H1 (cell line): ENCODE results near the gene TMCO1. TPM values are rescaled to one million over a fixed set of nuclear protein-coding genes. Genes with fewer than 3 reads are reported as not detected.

ENCODE experiments used
- CTCF ChIA-PET: fragments of 300-600 bp; sonication (Branson Sonifier 250); formaldehyde crosslinking; loops from one replicate; lab custom pipeline; 2021; ENCODE audit not compliant: partially characterized antibody; lab: Charles Lee
- POLR2A ChIA-PET: fragments of 300-600 bp; sonication (Branson Sonifier 250); formaldehyde crosslinking; loops from one replicate; lab custom pipeline; 2021; ENCODE audit warnings: inconsistent platforms; ENCODE audit not compliant: partially characterized antibody; lab: Charles Lee
- DNase-seq, 2 experiments: peaks; one replicate each; pipeline versions ENCODE4 v3.0.0 to v3.0.0-alpha.2; 2010 to 2022; ENCODE audit warnings: low spot score in 2 of 2, low read depth in 1 of 2, mixed read lengths in 1 of 2
- FAIRE-seq: peaks from 2 replicates; lab custom pipeline; 2011; peaks lifted over from hg19 to GRCh38; lab: Jason Lieb, UNC
- H2AFZ ChIP-seq: 2 replicates; pipeline ENCODE4 v1.8.1; 2012; ENCODE audit warnings: low read length, inconsistent platforms
- H2AK5ac ChIP-seq: 2 replicates; pipeline ENCODE4 v1.6.1; 2013; ENCODE audit warnings: low read depth, low read length
- H2BK120ac ChIP-seq: replicated peaks from 2 replicates; pipeline ENCODE3; 2013; ENCODE audit warnings: low read depth, low read length, inconsistent platforms
- H2BK12ac ChIP-seq: 2 replicates; pipeline ENCODE4 v1.6.1; 2013; ENCODE audit warnings: low read depth, low read length
- H2BK15ac ChIP-seq: 2 replicates; pipeline ENCODE4 v1.6.1; 2013; ENCODE audit warnings: low read length
- H2BK20ac ChIP-seq: 2 replicates; pipeline ENCODE4 v1.6.1; 2013; ENCODE audit warnings: low read length
- H2BK5ac ChIP-seq: 2 replicates; pipeline ENCODE4 v1.6.1; 2013; ENCODE audit warnings: low read depth, low read length
- H3K14ac ChIP-seq: 2 replicates; pipeline ENCODE4 v1.6.1; 2013; ENCODE audit warnings: inconsistent platforms; ENCODE audit not compliant: insufficient read length
- H3K18ac ChIP-seq: 2 replicates; pipeline ENCODE4 v1.6.1; 2013; ENCODE audit warnings: low read length; ENCODE audit errors: extremely low read depth
- H3K23ac ChIP-seq: 2 replicates; pipeline ENCODE4 v1.6.1; 2013; ENCODE audit warnings: inconsistent platforms; ENCODE audit not compliant: insufficient read length
- H3K23me2 ChIP-seq: 2 replicates; pipeline ENCODE4 v1.6.1; 2013; ENCODE audit warnings: low read depth, low read length
- H3K27ac ChIP-seq: 2 replicates; pipeline ENCODE4 v1.6.1; 2011; ENCODE audit warnings: low read depth, low read length, inconsistent platforms
- H3K27me3 ChIP-seq, 4 experiments: replicated peaks in 1 of 4; 1 replicate in 1 of 4; 2 replicates in 3 of 4; pipeline versions ENCODE4 v1.6.1 to v1.8.1; 2011 to 2013; ENCODE audit warnings: low read length in 3 of 4, mild to moderate bottlenecking in 3 of 4, inconsistent platforms in 2 of 4, mixed read lengths in 2 of 4, moderate library complexity in 1 of 4; ENCODE audit not compliant: control insufficient read depth in 3 of 4, insufficient read depth in 3 of 4; ENCODE audit errors: extremely low read depth in 1 of 4
- H3K36me3 ChIP-seq, 4 experiments: 2 replicates each; pipeline versions ENCODE4 v1.6.1 to v1.8.1; 2011 to 2013; ENCODE audit warnings: mild to moderate bottlenecking in 4 of 4, low read length in 3 of 4, moderate library complexity in 2 of 4, control low read depth in 1 of 4, inconsistent platforms in 1 of 4; ENCODE audit not compliant: insufficient read depth in 4 of 4, control insufficient read depth in 2 of 4
- H3K4ac ChIP-seq: replicated peaks from 2 replicates; pipeline ENCODE3; 2013; ENCODE audit warnings: low read length, low read depth, mixed read lengths, inconsistent platforms; ENCODE audit not compliant: insufficient read length
- H3K4me1 ChIP-seq, 4 experiments: replicated peaks in 1 of 4; 1 replicate in 1 of 4; 2 replicates in 3 of 4; pipeline versions ENCODE4 v1.6.1 to v1.8.1; 2011 to 2013; ENCODE audit warnings: low read length in 3 of 4, inconsistent platforms in 2 of 4, mixed read lengths in 1 of 4; ENCODE audit not compliant: insufficient read depth in 4 of 4, control insufficient read depth in 3 of 4
- H3K4me2 ChIP-seq, 2 experiments: 2 replicates each; pipeline versions ENCODE4 v1.6.1 to v1.8.1; 2011 to 2013; ENCODE audit warnings: low read depth in 2 of 2, low read length in 2 of 2, control low read depth in 1 of 2, inconsistent platforms in 1 of 2, mild to moderate bottlenecking in 1 of 2; ENCODE audit not compliant: insufficient read depth in 1 of 2
- H3K4me3 ChIP-seq, 4 experiments: fragments of 200-600, 300-600 bp in 1 of 4; sonication (generic), shearing (Covaris generic), sonication (Bioruptor Twin) in 1 of 4; 2 replicates each; pipeline versions ENCODE4 v1.5.1 to v1.8.1; 2011 to 2016; ENCODE audit warnings: low read length in 4 of 4, low read depth in 3 of 4, control low read depth in 2 of 4, inconsistent platforms in 2 of 4, mild to moderate bottlenecking in 2 of 4, mixed read lengths in 1 of 4, moderate library complexity in 1 of 4; ENCODE audit not compliant: insufficient read depth in 2 of 4; ENCODE audit errors: extremely low read depth in 1 of 4
- H3K56ac ChIP-seq: replicated peaks from 2 replicates; pipeline ENCODE3; 2013; ENCODE audit warnings: low read depth, mild to moderate bottlenecking, mixed read lengths, low read length, inconsistent platforms; ENCODE audit not compliant: insufficient read length
- H3K79me1 ChIP-seq: 2 replicates; pipeline ENCODE4 v1.6.1; 2013; ENCODE audit warnings: low read depth, low read length, control low read depth
- H3K79me2 ChIP-seq, 2 experiments: 2 replicates each; pipeline versions ENCODE4 v1.6.1 to v1.8.1; 2012 to 2013; ENCODE audit warnings: low read length in 2 of 2, mild to moderate bottlenecking in 2 of 2, inconsistent platforms in 1 of 2; ENCODE audit not compliant: insufficient read depth in 2 of 2, control insufficient read depth in 1 of 2
- H3K9ac ChIP-seq, 4 experiments: replicated peaks in 1 of 4; 1 replicate in 1 of 4; 2 replicates in 3 of 4; pipeline versions ENCODE4 v1.6.1 to v1.8.1; 2011 to 2013; ENCODE audit warnings: low read depth in 3 of 4, low read length in 3 of 4, control low read depth in 2 of 4, mild to moderate bottlenecking in 2 of 4, moderate library complexity in 2 of 4, inconsistent platforms in 1 of 4; ENCODE audit errors: extremely low read depth in 1 of 4
- H3K9me3 ChIP-seq, 2 experiments: 2 replicates each; pipeline versions ENCODE4 v1.6.1 to v1.8.1; 2012 to 2013; ENCODE audit warnings: mild to moderate bottlenecking in 2 of 2, moderate library complexity in 2 of 2, control low read depth in 1 of 2, inconsistent platforms in 1 of 2, low read depth in 1 of 2, low read length in 1 of 2, mixed read lengths in 1 of 2; ENCODE audit not compliant: insufficient read depth in 2 of 2
- H4K20me1 ChIP-seq, 2 experiments: replicated peaks in 1 of 2; 2 replicates each; pipeline versions ENCODE3 to v1.8.1; 2011 to 2013; ENCODE audit warnings: inconsistent platforms in 2 of 2, low read length in 2 of 2, mild to moderate bottlenecking in 1 of 2; ENCODE audit not compliant: insufficient read depth in 2 of 2, control insufficient read depth in 1 of 2
- H4K5ac ChIP-seq: 2 replicates; pipeline ENCODE4 v1.6.1; 2013; ENCODE audit warnings: low read length, low read depth, mixed read lengths, inconsistent platforms; ENCODE audit not compliant: insufficient read length
- H4K8ac ChIP-seq: 2 replicates; pipeline ENCODE4 v1.8.0; 2013; ENCODE audit warnings: mild to moderate bottlenecking, moderate library complexity, low read length, inconsistent platforms; ENCODE audit not compliant: insufficient read depth; ENCODE audit errors: extremely low read depth
- H4K91ac ChIP-seq: replicated peaks from 2 replicates; pipeline ENCODE3; 2013; ENCODE audit warnings: low read length, mixed read lengths, inconsistent platforms; ENCODE audit not compliant: insufficient read length
- CHD1 ChIP-seq: IDR thresholded peaks from 2 replicates; pipeline ENCODE4 v1.6.1; 2012; ENCODE audit warnings: low read depth, low read length, improper control_type of control experiment
- SP4 ChIP-seq: IDR thresholded peaks from 2 replicates; pipeline ENCODE4 v1.6.1; 2012; ENCODE audit warnings: low read length, inconsistent platforms
- TAF1 ChIP-seq: IDR thresholded peaks from 2 replicates; pipeline ENCODE4 v1.6.1; 2011; ENCODE audit warnings: mild to moderate bottlenecking, low read depth, low read length
- WGBS, 2 experiments: shearing (Covaris generic) in 1 of 2; methylation state at CpG; one replicate each; pipeline versions ENCODE4 v1.1.6 to v1.1.7; 2013 to 2015; ENCODE audit warnings: low lambda C conversion rate in 2 of 2, mixed read lengths in 2 of 2, inconsistent platforms in 1 of 2, low coverage in 1 of 2, missing lambda C conversion rate in 1 of 2; ENCODE audit not compliant: insufficient replicate concordance in 2 of 2, insufficient coverage in 1 of 2, insufficient read length in 1 of 2; ENCODE audit errors: extremely low coverage in 1 of 2, missing lambda C conversion rate in 1 of 2; 5-methylcytosine and 5-hydroxymethylcytosine counted together
- polyA plus RNA-seq, 7 experiments: library from polyadenylated mRNA; depleted of rRNA in 3 of 7; stranded (reverse) in 5 of 7; unstranded in 2 of 7; fragments of >200 nt in 5 of 7; fragments of 200-250 nt in 2 of 7; gene quantifications; 1 replicate in 5 of 7; 2 replicates in 1 of 7; 4 replicates in 1 of 7; pipeline versions ENCODE4 v1.2.1 to v1.2.3, GENCODE V29; 2011 to 2013; ENCODE audit warnings: missing spikeins in 2 of 7, mixed read lengths in 2 of 7
- total RNA-seq: library from RNA; stranded (reverse); fragmentation: NEBNext Ultra II Directional; extraction: Animal tissue kit (Norgen Biotek cat#: 25700); gene quantifications from 2 replicates; pipeline ENCODE4 v1.2.1, GENCODE V29; 2021

Gene TMCO1
- total and polyA plus RNA-seq, 2 of the 8 experiments (the other 6 are each of a cell fraction or from before 2014, with no cell fraction given): 61.6 to 63.8 TPM

GRCh38 chr1:165764277-165764676 is 4.4 kb downstream of the TMCO1 start:
- Histone ChIP-seq H3K23ac (no peak overlapping the region), H3K27me3 (no peaks in the 10 kb centered on the region), H3K9ac (no peak overlapping the region), H3K23me2 (peaks cover 6% of the 10 kb centered on the region), H3K18ac (no peak overlapping the region), H2AK5ac (no peak overlapping the region), H3K56ac (no peak overlapping the region), H2BK15ac (no peak overlapping the region), H3K9me3 (no peaks in the 10 kb centered on the region), H3K79me2 (0 out of 4 replicates have a peak, but pooled peaks cover 0 to under 1% of the 10 kb centered on the region in 2 experiments)
- ChIA-PET POLR2A (no interaction called here), CTCF (no interaction called here)
- FAIRE-seq: no peak
- DNase-seq: no peak
- TF ChIP-seq SP4: no peak
- TF ChIP-seq TAF1: no peak
- TF ChIP-seq CHD1: no peak
- TF ChIP-seq, all 59 proteins: peak for 0
- Histone ChIP-seq H3K4me3 (no peak overlapping the region), H3K36me3 (no peaks in the 10 kb centered on the region), H2BK20ac (no peak overlapping the region), H3K27ac (no peak overlapping the region), H2BK120ac (no peak overlapping the region), H4K8ac (no peak overlapping the region), H2BK5ac (no peak overlapping the region), H4K5ac (no peak overlapping the region), H4K20me1 (peaks cover 0 to 1% of the 10 kb centered on the region in 2 experiments), H2AFZ (no peak overlapping the region), H4K91ac (no peak overlapping the region), H3K14ac (no peak overlapping the region), H2BK12ac (no peak overlapping the region), H3K4me2 (no peak overlapping the region), H3K4ac (no peak overlapping the region), H3K79me1 (no peaks in the 10 kb centered on the region; the same call in 1 of the 2 replicates), H3K4me1 (no peaks in the 10 kb centered on the region; a peak in 1 of 7 replicates)
- 90% methylated on average over 1 of the region's 1 CpG; no CpG with 5 or more reads in 1 of the 2 experiments for WGBS, 2 experiments
